Osteocyte (in vitro differentiated cells): ENCODE data around the gene HOXB13. TPM values are rescaled to one million over a fixed set of nuclear protein-coding genes. Genes with fewer than 3 reads are reported as not detected.

ENCODE experiments used
- DNase-seq: peaks from one replicate; pipeline ENCODE4 v3.0.0; 2021; ENCODE audit warnings: mixed read lengths; ENCODE audit not compliant: unreplicated experiment; ENCODE audit errors: extremely low spot score
- H3K27ac Mint-ChIP-seq: one replicate; pipeline ENCODE4 v1.8.0; 2021; ENCODE audit warnings: mild to moderate bottlenecking, mixed read lengths; ENCODE audit not compliant: unreplicated experiment
- H3K27me3 Mint-ChIP-seq: one replicate; pipeline ENCODE4 v1.8.0; 2021; ENCODE audit warnings: mixed read lengths; ENCODE audit not compliant: unreplicated experiment
- H3K36me3 Mint-ChIP-seq: one replicate; pipeline ENCODE4 v1.8.0; 2021; ENCODE audit warnings: mixed read lengths; ENCODE audit not compliant: unreplicated experiment
- H3K4me1 Mint-ChIP-seq: one replicate; pipeline ENCODE4 v1.8.0; 2021; ENCODE audit warnings: mixed read lengths; ENCODE audit not compliant: unreplicated experiment
- H3K4me3 Mint-ChIP-seq: one replicate; pipeline ENCODE4 v1.8.0; 2021; ENCODE audit warnings: mild to moderate bottlenecking, moderate library complexity, mixed read lengths; ENCODE audit not compliant: unreplicated experiment
- H3K9me3 Mint-ChIP-seq: one replicate; pipeline ENCODE4 v1.8.0; 2021; ENCODE audit warnings: mixed read lengths; ENCODE audit not compliant: unreplicated experiment
- CTCF ChIP-seq: fragments of 200-600 bp; sonication (generic); IDR thresholded peaks from 2 replicates; pipeline ENCODE4 v1.5.0; 2021; ENCODE audit warnings: antibody characterized with exemption, mild to moderate bottlenecking, moderate library complexity
- total RNA-seq: library from RNA; stranded (reverse); gene quantifications from 2 replicates; pipeline ENCODE4 v1.2.1, GENCODE V29; 2021

HOXB13 gene
- total RNA-seq, 1 donor from 2014 or later = not detected

- Mint-ChIP-seq H3K4me1 (peaks cover 27% of the 10 kb centered on the region), H3K27me3 (peaks cover 95% of the 10 kb centered on the region), H3K4me3 (no peak overlapping the region), H3K36me3 (no peaks in the 10 kb centered on the region), H3K27ac (no peak overlapping the region), H3K9me3 (no peaks in the 10 kb centered on the region)
- TF ChIP-seq CTCF = no peak
- no peak for DNase-seq
Observed at GRCh38 chr17:48726114-48726915, 2.2 kb downstream of the HOXB13 start.

GRCh38 chr17:48725288-48726064 is 3.1 kb downstream of the HOXB13 start:
- no peaks in the 10 kb centered on the region for H3K9me3 Mint-ChIP-seq
- DNase-seq = no peak
- H3K4me1 Mint-ChIP-seq = peaks cover 27% of the 10 kb centered on the region
- H3K27ac Mint-ChIP-seq = no peak overlapping the region
- no peak for TF ChIP-seq CTCF
- peaks cover 96% of the 10 kb centered on the region for H3K27me3 Mint-ChIP-seq
- H3K36me3 Mint-ChIP-seq = no peaks in the 10 kb centered on the region
- no peak overlapping the region for H3K4me3 Mint-ChIP-seq

- no peak for DNase-seq
- Mint-ChIP-seq H3K9me3 (no peaks in the 10 kb centered on the region), H3K27ac (no peak overlapping the region), H3K27me3 (peaks cover 96% of the 10 kb centered on the region), H3K36me3 (no peaks in the 10 kb centered on the region), H3K4me1 (peaks cover 30% of the 10 kb centered on the region), H3K4me3 (no peak overlapping the region)
- TF ChIP-seq CTCF = no peak
Observed at GRCh38 chr17:48725004-48725287, 3.6 kb downstream of the HOXB13 start.

DNA sequence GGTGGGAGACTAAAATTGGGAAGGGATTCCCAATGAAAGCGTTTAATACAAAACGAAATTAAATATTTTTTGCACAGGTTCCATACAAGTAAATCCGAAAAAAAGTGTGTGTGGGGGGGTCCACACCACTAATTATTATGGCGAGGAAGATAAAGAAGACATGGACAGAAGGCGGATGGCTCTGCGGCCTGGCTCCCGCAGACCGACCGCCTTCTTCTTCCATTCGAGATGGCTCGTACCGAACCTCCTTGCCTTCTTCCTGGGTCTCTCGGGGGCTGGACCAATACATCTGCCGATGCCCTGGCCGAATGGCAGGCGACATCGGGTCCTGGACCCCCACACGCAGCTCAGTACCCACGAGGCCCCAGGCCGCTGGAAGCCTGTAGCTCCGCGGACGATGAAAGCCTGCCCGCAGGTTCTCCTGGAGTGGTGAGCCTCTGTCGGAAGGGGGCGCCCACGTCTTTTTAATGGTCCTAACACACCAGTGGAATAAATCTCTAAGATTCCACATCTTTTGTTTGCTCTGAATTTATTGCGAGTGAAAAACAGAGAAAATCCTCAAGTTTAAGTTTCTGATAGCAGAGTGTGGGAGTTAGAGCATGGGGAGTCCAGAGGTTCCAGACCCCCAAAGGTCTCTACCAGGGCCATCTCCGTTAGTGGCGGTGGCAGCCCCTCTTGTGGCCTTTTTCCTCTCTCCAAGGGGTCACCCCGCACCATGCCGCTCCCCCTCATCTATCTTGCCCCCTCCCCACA is 4.1 kb downstream of the HOXB13 start:
- no peak overlapping the region for H3K27ac Mint-ChIP-seq
- DNase-seq = no peak
- peaks cover 30% of the 10 kb centered on the region for H3K4me1 Mint-ChIP-seq
- peak; percentile 75 for TF ChIP-seq CTCF
- peak overlapping the region; percentile 34 for H3K4me3 Mint-ChIP-seq
- H3K9me3 Mint-ChIP-seq = no peaks in the 10 kb centered on the region
- peaks cover 97% of the 10 kb centered on the region for H3K27me3 Mint-ChIP-seq
- no peaks in the 10 kb centered on the region for H3K36me3 Mint-ChIP-seq
